ENCODE results near the gene IL17F.
"Not testable (repeated sequence)": the region's sequence is repeated elsewhere in the genome, so short reads cannot be mapped to it uniquely, and the experiment has no call there.

IL17F gene

GRCh38 chr6:52245425-52245824 is 1.1 kb upstream of the IL17F start:
- DNase-seq (ENCODE audit: low read depth): no peak

GRCh38 chr6:52243282-52243893 is 912 bp downstream of the IL17F start:
- peak; percentile 23 for DNase-seq (ENCODE audit: low read depth)

GRCh38 chr6:52241819-52242218 is 2.5 kb downstream of the IL17F start:
- DNase-seq (ENCODE audit: low read depth): no peak

GRCh38 chr6:52233975-52234823 is 10.1 kb downstream of the IL17F start:
- peak; percentile 51 for DNase-seq (ENCODE audit: low read depth)

- no peak for DNase-seq (ENCODE audit: low read depth)
Observed at GRCh38 chr6:52233005-52233404, 11.3 kb downstream of the IL17F start.

- no peak for DNase-seq (ENCODE audit: low read depth)
Observed at GRCh38 chr6:52231406-52232127, 12.7 kb downstream of the IL17F start.

GRCh38 chr6:52230685-52231084 is 13.6 kb downstream of the IL17F start:
- DNase-seq (ENCODE audit: low read depth): no peak

- DNase-seq (ENCODE audit: low read depth): no peak
Observed at GRCh38 chr6:52227495-52227894, 16.8 kb downstream of the IL17F start.

- DNase-seq (ENCODE audit: low read depth): no peak
Observed at GRCh38 chr6:52221302-52221701, 23.0 kb downstream of the IL17F start.

GRCh38 chr6:52217761-52218160 is 26.5 kb downstream of the IL17F start:
- DNase-seq (ENCODE audit: low read depth): no peak

- no peak for DNase-seq (ENCODE audit: low read depth)
Observed at GRCh38 chr6:52216932-52217575, 27.2 kb downstream of the IL17F start.

- no peak for DNase-seq (ENCODE audit: low read depth)
Observed at GRCh38 chr6:52215787-52216186, 28.5 kb downstream of the IL17F start.

- DNase-seq (ENCODE audit: low read depth): no peak
Observed at GRCh38 chr6:52213127-52213526, 31.2 kb downstream of the IL17F start.

- DNase-seq (ENCODE audit: low read depth): no peak
Observed at GRCh38 chr6:52210227-52210626, 34.1 kb downstream of the IL17F start.

GRCh38 chr6:52209770-52210169 is 34.5 kb downstream of the IL17F start:
- no peak for DNase-seq (ENCODE audit: low read depth)

GRCh38 chr6:52208612-52209011 is 35.7 kb downstream of the IL17F start:
- no peak for DNase-seq (ENCODE audit: low read depth)

GRCh38 chr6:52207066-52207465 is 37.2 kb downstream of the IL17F start:
- DNase-seq (ENCODE audit: low read depth): no peak

- DNase-seq (ENCODE audit: low read depth): no peak
Observed at GRCh38 chr6:52201493-52201892, 42.8 kb downstream of the IL17F start.

- DNase-seq (ENCODE audit: low read depth): no peak
Observed at GRCh38 chr6:52201046-52201445, 43.3 kb downstream of the IL17F start.

GRCh38 chr6:52200088-52200487 is 44.2 kb downstream of the IL17F start:
- DNase-seq (ENCODE audit: low read depth): not testable (repeated sequence)

- DNase-seq (ENCODE audit: low read depth): no peak
Observed at GRCh38 chr6:52195886-52196285, 48.4 kb downstream of the IL17F start.

- no peak for DNase-seq (ENCODE audit: low read depth)
Observed at GRCh38 chr6:52191824-52192223, 52.5 kb downstream of the IL17F start.

All from iris pigment epithelial cell (primary cell).